ENCODE data around the gene NFX1.

Gene NFX1

DNA sequence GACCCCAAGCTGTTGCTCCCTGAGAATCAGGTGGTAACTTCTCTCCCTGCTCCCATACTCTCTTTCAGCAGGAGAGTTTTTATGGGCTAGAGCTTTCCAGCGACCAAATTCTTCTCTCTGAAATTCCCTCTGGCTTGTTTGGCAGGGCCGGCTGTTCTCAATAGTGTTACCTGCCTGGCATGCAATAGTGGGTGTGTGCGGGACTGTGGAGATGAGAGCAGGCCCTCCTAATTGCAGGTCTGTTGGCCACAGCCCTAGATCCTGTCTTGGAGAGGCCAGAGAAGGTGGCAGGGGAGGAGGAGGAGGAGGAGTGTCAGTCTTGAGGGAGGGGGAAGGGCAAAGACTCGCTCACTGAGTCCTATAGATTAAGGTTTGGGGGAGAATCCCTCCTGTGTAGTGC is 82.6 kb downstream of the NFX1 start:
- H3K27ac ChIP-seq (ENCODE audit: low read depth in 2 of 2, low read length in 2 of 2), result no peak overlapping the region
- H3K4me1 ChIP-seq (ENCODE audit: control insufficient read depth in 2 of 2, insufficient read depth in 2 of 2, low read length in 2 of 2), result peaks cover 0 to 2% of the 10 kb centered on the region in 2 donors
- peaks cover 28 to 29% of the 10 kb centered on the region in 2 donors for H3K36me3 ChIP-seq (ENCODE audit: control insufficient read depth in 2 of 2, insufficient read depth in 2 of 2, low read length in 2 of 2)
- no peak overlapping the region for H3K9ac ChIP-seq (ENCODE audit: low read depth in 1 of 2, low read length in 2 of 2)
- H3K4me3 ChIP-seq (ENCODE audit: low read length in 2 of 2), result no peak overlapping the region
- H3K27me3 ChIP-seq (ENCODE audit: control insufficient read depth in 2 of 2, insufficient read depth in 2 of 2, low read length in 2 of 2), result no peaks in the 10 kb centered on the region
- H3K9me3 ChIP-seq (ENCODE audit: control insufficient read depth in 2 of 2, low read length in 2 of 2), result no peaks in the 10 kb centered on the region

DNA sequence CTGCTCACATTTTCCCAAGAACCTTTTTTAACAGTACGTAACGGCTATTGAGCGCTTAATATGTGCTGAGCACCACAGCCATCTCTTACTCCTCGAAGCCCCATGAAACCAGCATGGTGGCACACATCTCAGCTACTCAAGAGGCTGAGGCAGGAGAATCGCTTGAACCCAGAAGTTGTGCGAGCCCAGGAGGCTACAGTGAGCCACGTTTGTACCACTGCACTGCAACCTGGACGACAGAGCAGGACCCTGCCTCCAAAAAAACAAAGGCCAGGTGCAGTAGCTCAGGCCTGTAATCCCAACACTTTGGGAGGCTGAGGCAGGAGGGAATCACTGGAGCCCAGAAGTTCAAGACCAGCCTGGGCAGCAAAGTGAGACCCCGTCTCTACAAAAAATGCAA is 83.9 kb downstream of the NFX1 start:
- Histone ChIP-seq H3K9me3 (ENCODE audit: control insufficient read depth in 2 of 2, low read length in 2 of 2) (no peaks in the 10 kb centered on the region), H3K27ac (ENCODE audit: low read depth in 2 of 2, low read length in 2 of 2) (no peak overlapping the region), H3K4me1 (ENCODE audit: control insufficient read depth in 2 of 2, insufficient read depth in 2 of 2, low read length in 2 of 2) (peaks cover 0 to 2% of the 10 kb centered on the region in 2 donors), H3K9ac (ENCODE audit: low read depth in 1 of 2, low read length in 2 of 2) (no peak overlapping the region), H3K36me3 (ENCODE audit: control insufficient read depth in 2 of 2, insufficient read depth in 2 of 2, low read length in 2 of 2) (peaks cover 22 to 24% of the 10 kb centered on the region in 2 donors), H3K27me3 (ENCODE audit: control insufficient read depth in 2 of 2, insufficient read depth in 2 of 2, low read length in 2 of 2) (no peaks in the 10 kb centered on the region), H3K4me3 (ENCODE audit: low read length in 2 of 2) (no peak overlapping the region)

DNA sequence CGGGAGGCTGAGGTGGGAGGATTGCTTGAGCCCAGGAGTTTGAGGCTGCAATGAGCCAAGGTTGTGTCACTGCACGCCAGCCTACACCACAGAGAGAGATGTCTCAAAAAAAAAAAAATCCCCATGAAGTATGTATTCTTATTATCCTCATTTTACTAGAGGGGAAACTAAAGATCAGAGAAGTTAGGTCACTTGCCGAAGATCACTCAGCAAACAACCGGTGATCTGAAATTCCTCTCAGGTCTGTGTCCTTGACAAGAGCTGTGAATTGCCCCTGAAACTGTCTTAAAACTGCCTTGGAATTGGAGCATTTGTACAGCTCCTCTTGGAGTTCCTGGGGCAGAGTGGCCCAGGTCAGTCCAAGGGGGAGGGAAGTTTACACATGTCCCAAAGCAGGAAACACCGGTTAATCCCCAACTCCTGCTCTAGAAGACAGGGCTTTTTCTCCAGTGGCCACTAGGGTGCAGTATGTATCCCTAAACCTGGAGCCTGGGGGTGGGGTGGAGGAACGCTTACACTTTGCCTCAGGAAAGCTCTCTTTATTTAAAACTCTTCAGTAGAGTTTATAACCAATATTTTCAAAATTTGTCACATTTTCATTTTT is 84.4 kb downstream of the NFX1 start:
- no peaks in the 10 kb centered on the region for H3K27me3 ChIP-seq (ENCODE audit: control insufficient read depth in 2 of 2, insufficient read depth in 2 of 2, low read length in 2 of 2)
- H3K27ac ChIP-seq (ENCODE audit: low read depth in 2 of 2, low read length in 2 of 2), result no peak overlapping the region
- H3K4me3 ChIP-seq (ENCODE audit: low read length in 2 of 2), result no peak overlapping the region

DNA sequence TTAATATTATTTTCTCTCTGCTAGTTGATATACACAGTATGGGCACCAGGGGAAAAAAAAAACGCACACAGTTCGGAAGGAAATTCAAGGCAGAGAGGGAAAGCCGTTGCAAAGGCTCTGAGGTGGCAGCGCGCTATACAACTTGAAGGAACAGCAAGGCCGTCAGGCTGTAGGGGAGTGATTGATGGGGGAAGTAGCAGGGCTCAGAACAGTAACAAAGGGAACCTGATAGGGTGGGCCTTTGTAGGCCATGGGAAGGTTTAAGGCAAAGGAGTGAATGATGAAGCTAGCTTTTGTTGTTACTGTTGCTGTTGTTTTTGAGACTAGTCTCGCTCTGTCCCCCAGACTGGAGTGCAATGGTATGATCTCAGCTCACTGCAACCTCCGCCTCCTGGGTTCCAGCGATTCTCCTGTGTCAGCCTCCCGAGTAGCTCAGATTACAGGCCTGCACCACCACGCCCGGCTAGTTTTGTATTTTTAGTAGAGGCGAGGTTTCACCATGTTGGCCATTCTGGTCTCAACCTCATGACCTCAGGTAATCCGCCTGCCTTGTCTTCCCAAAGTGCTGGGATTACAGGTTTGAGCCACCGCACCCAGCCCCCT is 85.0 kb downstream of the NFX1 start:
- no peaks in the 10 kb centered on the region for H3K27me3 ChIP-seq (ENCODE audit: control insufficient read depth in 2 of 2, insufficient read depth in 2 of 2, low read length in 2 of 2)
- H3K4me1 ChIP-seq (ENCODE audit: control insufficient read depth in 2 of 2, insufficient read depth in 2 of 2, low read length in 2 of 2), result peaks cover 0 to 2% of the 10 kb centered on the region in 2 donors
- no peak overlapping the region for H3K4me3 ChIP-seq (ENCODE audit: low read length in 2 of 2)
- H3K36me3 ChIP-seq (ENCODE audit: control insufficient read depth in 2 of 2, insufficient read depth in 2 of 2, low read length in 2 of 2), result peaks cover 15% of the 10 kb centered on the region in 2 donors
- H3K27ac ChIP-seq (ENCODE audit: low read depth in 2 of 2, low read length in 2 of 2), result no peak overlapping the region
- H3K9ac ChIP-seq (ENCODE audit: low read depth in 1 of 2, low read length in 2 of 2), result no peak overlapping the region
- H3K9me3 ChIP-seq (ENCODE audit: control insufficient read depth in 2 of 2, low read length in 2 of 2), result no peaks in the 10 kb centered on the region

More for the DNA sequence above, 84.4 kb downstream of the NFX1 start:
- H3K36me3 ChIP-seq (ENCODE audit: control insufficient read depth in 2 of 2, insufficient read depth in 2 of 2, low read length in 2 of 2), result peaks cover 21% of the 10 kb centered on the region in 2 donors
- H3K4me1 ChIP-seq (ENCODE audit: control insufficient read depth in 2 of 2, insufficient read depth in 2 of 2, low read length in 2 of 2), result peaks cover 0 to 2% of the 10 kb centered on the region in 2 donors
- no peak overlapping the region for H3K9ac ChIP-seq (ENCODE audit: low read depth in 1 of 2, low read length in 2 of 2)
- H3K9me3 ChIP-seq (ENCODE audit: control insufficient read depth in 2 of 2, low read length in 2 of 2), result no peaks in the 10 kb centered on the region

DNA sequence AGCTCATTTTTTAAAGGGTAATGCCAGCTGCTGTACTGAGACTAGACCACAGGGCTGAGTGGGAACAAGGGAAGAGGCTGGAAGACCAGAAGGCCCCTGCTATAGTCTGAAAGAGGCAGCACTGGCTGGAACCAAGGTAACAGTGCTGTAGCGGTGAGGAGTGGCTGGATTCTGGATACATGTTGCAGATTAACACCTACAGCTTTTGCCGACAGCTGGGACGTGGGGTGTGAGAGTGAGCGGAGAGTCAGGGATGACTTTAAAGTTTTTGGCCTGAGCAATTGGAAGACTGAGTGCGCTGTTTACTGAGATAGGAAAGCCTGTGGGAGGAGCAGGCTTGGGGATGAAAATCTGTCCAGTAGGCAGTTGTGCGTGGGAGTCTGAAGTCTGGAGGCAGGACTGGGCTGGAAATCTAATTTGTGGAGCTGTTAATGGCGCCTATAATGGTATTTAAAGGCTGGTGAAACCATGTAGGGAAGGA is 85.6 kb downstream of the NFX1 start:
- no peak overlapping the region for H3K9ac ChIP-seq (ENCODE audit: low read depth in 1 of 2, low read length in 2 of 2)
- no peak overlapping the region for H3K4me3 ChIP-seq (ENCODE audit: low read length in 2 of 2)
- H3K27ac ChIP-seq (ENCODE audit: low read depth in 2 of 2, low read length in 2 of 2), result no peak overlapping the region

DNA sequence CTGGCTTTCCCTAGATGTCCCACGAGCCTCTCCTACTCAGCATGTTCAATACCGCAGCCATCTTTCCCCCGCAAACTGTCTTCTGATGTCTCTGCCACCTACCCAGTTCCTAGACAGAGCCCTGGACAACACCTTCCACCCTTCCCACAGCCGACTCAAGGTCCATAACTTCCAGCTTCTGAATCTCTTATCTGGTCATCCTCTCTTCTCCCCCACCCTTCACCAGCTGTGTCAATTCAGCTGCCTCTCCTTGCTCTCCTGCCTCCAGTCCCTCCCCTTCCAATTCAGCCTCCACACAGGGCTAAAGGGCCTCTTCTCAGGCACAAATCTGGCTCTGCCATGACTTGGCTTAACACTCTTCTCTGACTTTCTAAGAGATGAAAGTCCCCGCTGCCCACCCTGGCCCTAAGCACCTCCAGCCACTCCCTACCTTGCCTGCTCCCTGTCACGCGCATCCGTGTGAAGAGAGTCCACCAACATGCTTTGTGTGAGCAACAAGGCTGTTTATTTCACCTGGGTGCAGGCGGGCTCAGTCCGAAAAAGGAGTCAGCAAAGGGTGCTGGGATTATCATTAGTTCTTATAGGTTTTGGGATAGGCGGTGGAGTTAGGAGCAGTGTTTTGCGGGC is 86.9 kb downstream of the NFX1 start:
- peaks cover 0 to 2% of the 10 kb centered on the region in 2 donors for H3K4me1 ChIP-seq (ENCODE audit: control insufficient read depth in 2 of 2, insufficient read depth in 2 of 2, low read length in 2 of 2)
- no peak overlapping the region for H3K27ac ChIP-seq (ENCODE audit: low read depth in 2 of 2, low read length in 2 of 2)
- H3K27me3 ChIP-seq (ENCODE audit: control insufficient read depth in 2 of 2, insufficient read depth in 2 of 2, low read length in 2 of 2), result no peaks in the 10 kb centered on the region
- H3K9ac ChIP-seq (ENCODE audit: low read depth in 1 of 2, low read length in 2 of 2), result no peak overlapping the region
- H3K4me3 ChIP-seq (ENCODE audit: low read length in 2 of 2), result no peak overlapping the region
- H3K36me3 ChIP-seq (ENCODE audit: control insufficient read depth in 2 of 2, insufficient read depth in 2 of 2, low read length in 2 of 2), result no peaks in the 10 kb centered on the region
- H3K9me3 ChIP-seq (ENCODE audit: control insufficient read depth in 2 of 2, low read length in 2 of 2), result no peaks in the 10 kb centered on the region

More for the DNA sequence above, 85.6 kb downstream of the NFX1 start:
- Histone ChIP-seq H3K9me3 (ENCODE audit: control insufficient read depth in 2 of 2, low read length in 2 of 2) (no peaks in the 10 kb centered on the region), H3K36me3 (ENCODE audit: control insufficient read depth in 2 of 2, insufficient read depth in 2 of 2, low read length in 2 of 2) (peaks cover 9 to 10% of the 10 kb centered on the region in 2 donors), H3K27me3 (ENCODE audit: control insufficient read depth in 2 of 2, insufficient read depth in 2 of 2, low read length in 2 of 2) (no peaks in the 10 kb centered on the region), H3K4me1 (ENCODE audit: control insufficient read depth in 2 of 2, insufficient read depth in 2 of 2, low read length in 2 of 2) (peaks cover 0 to 2% of the 10 kb centered on the region in 2 donors)

DNA sequence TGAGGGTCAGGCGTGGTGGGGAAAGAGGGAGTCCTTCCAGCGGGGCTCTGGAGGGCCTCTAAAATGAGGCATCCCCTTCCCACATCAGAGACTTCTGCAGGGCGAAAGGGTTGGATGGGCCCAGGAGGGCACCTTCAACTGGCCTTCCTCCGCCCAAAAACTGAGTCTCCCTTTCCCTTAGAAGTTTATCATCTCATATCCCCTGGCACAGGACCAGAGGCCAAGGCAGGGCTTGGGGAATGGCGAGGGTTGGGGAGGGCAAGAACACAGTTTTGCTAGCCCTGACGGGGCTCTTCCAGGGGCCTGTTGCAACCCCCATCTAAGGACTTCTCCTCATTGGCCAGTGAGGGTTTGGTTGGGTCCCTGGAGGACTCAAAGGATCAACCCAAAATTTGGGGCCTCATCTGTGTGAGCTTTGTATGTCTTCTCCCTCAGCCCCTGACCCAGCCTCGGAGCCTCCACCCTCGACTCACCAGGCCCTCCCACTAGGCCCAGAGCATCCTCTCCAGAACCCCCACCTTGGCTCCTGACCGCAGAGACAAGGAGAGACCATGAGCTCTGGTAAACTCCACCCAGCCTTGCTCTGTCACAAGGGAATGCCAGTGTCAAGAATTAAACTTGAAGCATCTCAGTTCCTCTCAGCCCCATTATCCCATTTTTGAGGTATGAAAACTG is 87.9 kb downstream of the NFX1 start:
- Histone ChIP-seq H3K27me3 (ENCODE audit: control insufficient read depth in 2 of 2, insufficient read depth in 2 of 2, low read length in 2 of 2) (no peaks in the 10 kb centered on the region), H3K36me3 (ENCODE audit: control insufficient read depth in 2 of 2, insufficient read depth in 2 of 2, low read length in 2 of 2) (no peaks in the 10 kb centered on the region), H3K9ac (ENCODE audit: low read depth in 1 of 2, low read length in 2 of 2) (no peak overlapping the region), H3K4me1 (ENCODE audit: control insufficient read depth in 2 of 2, insufficient read depth in 2 of 2, low read length in 2 of 2) (peaks cover 0 to 2% of the 10 kb centered on the region in 2 donors), H3K4me3 (ENCODE audit: low read length in 2 of 2) (no peak overlapping the region), H3K9me3 (ENCODE audit: control insufficient read depth in 2 of 2, low read length in 2 of 2) (no peaks in the 10 kb centered on the region), H3K27ac (ENCODE audit: low read depth in 2 of 2, low read length in 2 of 2) (no peak overlapping the region)

DNA sequence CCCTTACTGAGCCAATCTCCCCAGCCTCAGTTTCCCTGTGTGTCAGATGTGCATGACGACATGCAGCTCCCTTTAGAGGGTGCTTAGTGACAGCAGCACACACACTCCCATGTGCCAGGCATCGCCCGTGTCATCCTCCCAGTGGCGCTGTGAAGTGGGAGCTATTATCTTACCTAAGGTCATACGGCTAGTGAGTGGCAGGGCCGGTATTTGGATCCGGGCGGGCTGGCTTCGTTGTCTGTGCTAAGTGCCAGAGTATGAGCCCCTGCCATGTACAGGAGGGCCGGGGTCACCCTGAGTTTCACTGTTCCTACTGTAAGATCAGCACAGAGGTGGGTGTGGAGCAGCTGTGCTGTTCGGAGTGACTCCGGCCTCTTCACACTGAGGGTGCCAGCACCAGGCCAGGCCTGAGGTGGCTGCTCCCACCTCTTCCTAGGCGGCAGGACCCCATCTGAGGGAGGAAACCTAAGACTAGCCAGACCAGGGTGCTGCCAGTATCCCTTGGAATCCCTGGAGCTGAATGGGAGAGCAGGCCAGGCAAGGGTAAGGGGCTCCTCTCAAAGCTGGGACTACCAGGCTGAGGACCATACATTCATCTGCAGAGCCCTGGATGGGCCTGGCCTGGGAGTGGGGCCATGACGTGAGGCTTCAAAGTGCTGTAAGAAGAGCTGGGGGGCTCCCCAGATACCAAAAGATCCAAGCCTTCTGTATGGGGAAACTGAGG is 89.5 kb downstream of the NFX1 start:
- Histone ChIP-seq H3K36me3 (ENCODE audit: control insufficient read depth in 2 of 2, insufficient read depth in 2 of 2, low read length in 2 of 2) (no peaks in the 10 kb centered on the region), H3K9me3 (ENCODE audit: control insufficient read depth in 2 of 2, low read length in 2 of 2) (no peaks in the 10 kb centered on the region), H3K27ac (ENCODE audit: low read depth in 2 of 2, low read length in 2 of 2) (no peak overlapping the region), H3K9ac (ENCODE audit: low read depth in 1 of 2, low read length in 2 of 2) (no peak overlapping the region), H3K27me3 (ENCODE audit: control insufficient read depth in 2 of 2, insufficient read depth in 2 of 2, low read length in 2 of 2) (no peaks in the 10 kb centered on the region), H3K4me3 (ENCODE audit: low read length in 2 of 2) (no peak overlapping the region), H3K4me1 (ENCODE audit: control insufficient read depth in 2 of 2, insufficient read depth in 2 of 2, low read length in 2 of 2) (peaks cover 0 to under 1% of the 10 kb centered on the region in 2 donors)

DNA sequence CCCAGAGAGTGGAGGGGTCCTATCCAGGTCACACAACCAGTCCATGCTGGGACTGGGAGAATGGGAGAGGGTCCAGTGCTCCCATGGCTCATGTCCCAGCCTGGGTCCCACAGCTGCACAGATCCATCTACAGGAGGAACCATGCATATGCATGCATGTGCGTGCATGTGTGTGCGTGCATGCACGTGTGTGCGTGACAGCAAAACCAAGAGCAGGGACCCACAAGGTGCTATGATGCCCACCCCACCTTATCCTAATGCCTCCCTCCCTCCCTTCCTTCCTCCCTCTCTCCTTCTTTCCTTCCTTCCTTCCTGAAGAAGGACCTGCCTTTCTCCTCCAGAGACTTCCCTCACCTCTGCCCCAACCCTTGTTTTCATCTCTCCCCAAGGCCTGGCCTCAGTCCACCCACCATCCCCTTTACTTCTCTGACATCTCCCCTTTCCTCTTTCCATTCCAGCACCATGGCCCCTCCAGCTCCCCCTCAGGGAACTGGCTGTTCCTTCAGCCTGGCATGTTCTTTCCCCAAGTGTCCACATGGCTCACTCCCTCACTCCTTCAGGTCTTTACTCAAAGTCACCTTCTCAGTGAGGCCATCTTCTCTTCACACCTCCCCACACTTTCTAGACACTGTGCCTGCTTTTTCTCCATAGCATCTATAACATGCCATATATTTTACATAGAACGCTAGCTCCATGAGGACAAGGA is 90.2 kb downstream of the NFX1 start:
- Histone ChIP-seq H3K9me3 (ENCODE audit: control insufficient read depth in 2 of 2, low read length in 2 of 2) (no peaks in the 10 kb centered on the region), H3K27me3 (ENCODE audit: control insufficient read depth in 2 of 2, insufficient read depth in 2 of 2, low read length in 2 of 2) (no peaks in the 10 kb centered on the region), H3K27ac (ENCODE audit: low read depth in 2 of 2, low read length in 2 of 2) (no peak overlapping the region), H3K9ac (ENCODE audit: low read depth in 1 of 2, low read length in 2 of 2) (no peak overlapping the region), H3K4me3 (ENCODE audit: low read length in 2 of 2) (no peak overlapping the region), H3K4me1 (ENCODE audit: control insufficient read depth in 2 of 2, insufficient read depth in 2 of 2, low read length in 2 of 2) (no peaks in the 10 kb centered on the region), H3K36me3 (ENCODE audit: control insufficient read depth in 2 of 2, insufficient read depth in 2 of 2, low read length in 2 of 2) (no peaks in the 10 kb centered on the region)

Measured in mucosa of rectum (tissue), 2 donors.